ENCODE measurements around the gene SERPINI1.
"Not testable (repeated sequence)": the region's sequence is repeated elsewhere in the genome, so short reads cannot be mapped to it uniquely, and the experiment has no call there.

The SERPINI1 gene

DNA sequence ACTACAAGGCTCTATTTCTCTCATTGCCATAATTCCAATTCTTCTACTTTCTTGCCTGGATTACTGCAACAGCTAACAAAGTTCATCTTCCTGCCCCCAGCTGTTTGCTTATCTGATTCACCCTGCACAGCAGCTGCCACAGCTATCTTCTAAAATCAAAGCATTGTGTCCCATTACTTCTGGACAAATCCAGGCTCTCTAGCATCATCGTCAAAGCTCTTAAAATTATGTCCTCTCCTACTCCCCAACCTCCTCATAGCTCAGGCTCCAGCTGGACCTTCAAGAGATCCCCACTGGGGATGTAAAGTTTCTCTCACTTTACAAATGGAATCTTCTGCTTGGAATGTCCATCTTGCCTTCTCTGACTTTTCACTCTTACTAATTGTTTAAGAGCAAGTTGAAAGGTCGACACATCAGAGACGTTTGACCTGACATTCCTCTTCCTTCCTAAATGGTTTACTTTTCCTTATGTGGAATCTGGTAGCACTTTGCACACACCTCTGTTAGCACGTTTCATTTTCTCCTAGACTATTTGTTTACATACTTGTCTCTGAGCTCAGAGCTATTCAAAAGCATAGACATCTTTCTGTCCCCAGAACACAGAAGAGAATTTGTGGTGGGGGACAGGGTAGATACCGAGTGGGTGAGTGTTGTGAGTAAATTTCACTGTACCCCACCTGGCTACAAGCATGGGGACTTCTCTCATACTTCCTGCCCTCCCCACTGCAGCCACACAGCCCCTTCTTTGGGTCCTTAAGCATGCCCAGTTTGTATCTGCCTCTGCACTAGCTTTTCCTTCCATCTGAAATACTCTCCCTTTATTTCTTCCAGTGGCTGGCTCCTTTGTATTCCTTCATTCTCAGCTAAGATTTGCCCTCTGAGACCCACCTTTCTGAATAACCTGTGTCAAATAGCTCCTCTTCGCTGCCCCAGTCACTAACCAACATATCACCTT, 77.9 kb downstream of the SERPINI1 start:
- Mint-ChIP-seq H3K36me3 (peaks cover 1% of the 10 kb centered on the region), H3K4me1 (no peaks in the 10 kb centered on the region), H3K27ac (no peak overlapping the region), H3K4me3 (no peak overlapping the region), H3K9me3 (no peaks in the 10 kb centered on the region), H3K27me3 (no peaks in the 10 kb centered on the region)

DNA sequence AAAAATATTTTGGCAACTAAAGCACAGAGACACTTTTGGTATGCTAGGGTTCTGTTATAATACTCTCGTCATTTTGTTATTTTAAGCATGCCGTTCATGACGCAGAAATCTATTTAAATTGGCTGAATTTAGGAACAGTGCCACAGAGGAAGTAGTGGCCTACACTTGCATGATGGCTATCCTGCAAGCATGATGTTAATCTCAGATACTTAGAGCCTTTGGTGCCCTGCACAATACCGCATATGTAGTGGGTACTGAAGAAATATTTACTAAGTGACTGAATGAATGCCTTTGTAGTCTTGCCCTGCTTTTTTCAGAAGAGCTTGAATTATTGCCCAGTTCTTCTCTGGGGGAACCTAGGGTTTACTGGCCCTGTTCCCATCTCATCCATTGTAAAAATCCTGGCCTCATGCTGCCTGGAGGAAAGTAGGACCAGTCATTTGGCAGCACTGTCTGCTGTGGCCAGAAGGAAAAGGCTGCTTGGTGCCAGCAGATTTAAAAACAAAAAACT, 79.0 kb downstream of the SERPINI1 start:
- no peaks in the 10 kb centered on the region for H3K4me1 Mint-ChIP-seq
- no peaks in the 10 kb centered on the region for H3K9me3 Mint-ChIP-seq
- H3K4me3 Mint-ChIP-seq, result no peak overlapping the region
- H3K27me3 Mint-ChIP-seq, result no peaks in the 10 kb centered on the region
- no peak overlapping the region for H3K27ac Mint-ChIP-seq
- H3K36me3 Mint-ChIP-seq, result peaks cover 1% of the 10 kb centered on the region

DNA sequence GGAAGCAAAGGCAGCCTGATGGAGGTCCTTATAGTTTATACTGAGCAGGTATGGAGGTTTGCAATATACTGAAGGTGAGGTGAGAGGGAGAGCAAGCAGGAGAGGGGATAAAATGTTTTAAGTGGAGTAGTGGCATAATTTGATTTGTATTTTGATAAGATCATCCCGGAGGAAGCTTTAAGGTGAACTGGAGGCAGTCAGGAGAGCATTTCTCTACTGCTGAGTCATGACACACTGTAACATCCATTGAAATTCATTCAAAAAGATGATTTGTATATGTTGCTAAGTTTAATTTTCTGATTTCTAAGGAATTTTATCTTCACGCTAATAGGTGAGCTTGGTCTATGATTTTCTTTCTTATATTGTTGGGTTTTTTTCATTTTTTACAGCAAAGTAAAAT, 81.4 kb downstream of the SERPINI1 start:
- Mint-ChIP-seq H3K9me3 (no peaks in the 10 kb centered on the region), H3K36me3 (peaks cover 1% of the 10 kb centered on the region), H3K4me1 (no peaks in the 10 kb centered on the region), H3K27ac (no peak overlapping the region), H3K4me3 (no peak overlapping the region), H3K27me3 (no peaks in the 10 kb centered on the region)

DNA sequence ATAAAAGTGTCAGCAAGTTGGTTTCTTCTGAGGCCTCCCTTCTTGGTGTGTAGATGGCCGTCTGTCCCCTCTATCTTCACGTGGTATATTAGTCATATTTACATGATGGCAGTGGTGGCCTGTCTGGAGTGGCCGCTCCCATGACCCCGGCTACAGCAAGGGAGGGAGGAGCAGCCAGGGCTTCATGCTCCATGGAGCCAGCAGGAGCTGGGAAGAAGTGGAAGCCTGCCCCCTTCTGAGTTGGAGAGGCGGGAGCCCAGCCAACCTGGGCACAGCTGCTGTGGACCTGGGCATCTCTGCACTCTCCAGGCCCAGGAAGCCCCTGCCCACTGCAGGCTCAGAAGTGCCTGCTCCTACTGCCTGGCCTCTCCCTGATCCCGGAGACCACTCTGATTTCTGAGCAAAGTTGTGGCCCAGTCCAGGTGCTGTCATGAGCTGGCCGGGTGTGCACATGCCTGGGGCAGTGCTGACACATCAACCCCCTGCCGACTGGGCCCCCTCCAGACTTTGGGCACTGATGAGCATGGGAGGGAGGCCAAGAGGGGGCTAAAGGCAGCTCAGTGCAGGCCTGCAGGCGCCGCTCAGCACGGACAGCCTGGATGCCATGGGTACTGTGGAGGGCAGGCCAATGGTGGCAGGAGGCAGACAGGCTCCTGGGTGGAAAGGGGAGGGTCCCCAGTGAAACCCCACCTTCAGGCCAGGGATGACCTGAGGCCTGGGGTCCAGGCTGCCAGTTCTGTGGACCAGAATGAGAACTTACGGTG, 84.8 kb downstream of the SERPINI1 start:
- no peaks in the 10 kb centered on the region for H3K27me3 Mint-ChIP-seq

DNA sequence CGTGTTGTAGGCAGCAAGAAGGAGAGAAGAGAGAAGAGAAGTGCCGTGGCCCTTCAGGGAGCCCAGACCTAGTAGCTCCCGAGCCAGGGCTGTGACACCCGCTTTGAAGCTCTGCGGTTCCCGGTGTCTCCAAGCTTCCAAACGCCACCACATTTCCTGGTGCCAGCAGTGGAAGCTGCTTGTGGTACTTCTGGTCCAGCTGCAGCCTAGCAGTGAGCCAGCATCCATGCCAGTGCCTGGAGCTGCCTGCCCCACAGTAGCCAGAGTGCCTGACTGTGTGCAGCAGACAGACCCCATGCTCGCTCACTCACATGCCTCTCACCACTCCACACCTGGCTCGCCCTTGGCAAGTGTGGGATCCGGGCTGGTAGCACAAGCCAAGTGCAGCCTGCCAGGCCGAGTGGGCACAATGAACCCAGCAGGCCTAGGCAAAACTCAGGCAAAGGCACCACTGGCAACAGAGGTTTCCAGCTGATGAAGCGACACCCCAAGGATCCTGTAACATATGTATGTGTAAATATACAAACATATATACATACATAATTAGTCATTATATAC, 85.8 kb downstream of the SERPINI1 start:
- H3K36me3 Mint-ChIP-seq, result peaks cover 1% of the 10 kb centered on the region

More for the DNA sequence above, 84.8 kb downstream of the SERPINI1 start:
- H3K4me1 Mint-ChIP-seq, result no peaks in the 10 kb centered on the region
- H3K36me3 Mint-ChIP-seq, result peaks cover 1% of the 10 kb centered on the region
- H3K27ac Mint-ChIP-seq, result no peak overlapping the region
- H3K4me3 Mint-ChIP-seq, result no peak overlapping the region
- no peaks in the 10 kb centered on the region for H3K9me3 Mint-ChIP-seq

DNA sequence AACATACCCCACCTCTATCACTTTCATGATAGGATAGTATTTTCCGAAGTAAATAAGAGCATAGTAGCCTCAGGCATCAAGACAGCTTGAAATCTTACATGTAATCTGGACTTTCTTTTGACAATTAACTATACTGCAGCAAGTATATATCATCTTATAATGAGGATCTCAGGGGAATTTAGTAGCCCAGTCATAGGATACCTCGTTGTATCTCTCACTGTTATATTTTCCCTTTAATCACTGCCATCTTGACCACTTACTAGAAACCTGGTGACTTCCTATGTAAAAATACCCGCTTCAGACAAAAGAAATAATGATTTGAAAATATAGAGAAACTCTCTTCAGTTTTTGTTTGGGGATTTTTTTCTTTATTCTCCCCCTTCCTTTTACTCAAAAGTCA, 88.2 kb downstream of the SERPINI1 start:
- Mint-ChIP-seq H3K4me3 (no peak overlapping the region), H3K27me3 (no peaks in the 10 kb centered on the region), H3K36me3 (no peaks in the 10 kb centered on the region), H3K4me1 (no peaks in the 10 kb centered on the region), H3K9me3 (no peaks in the 10 kb centered on the region), H3K27ac (no peak overlapping the region)

More for the DNA sequence above, 85.8 kb downstream of the SERPINI1 start:
- no peaks in the 10 kb centered on the region for H3K27me3 Mint-ChIP-seq
- no peak overlapping the region for H3K4me3 Mint-ChIP-seq
- no peak overlapping the region for H3K27ac Mint-ChIP-seq
- H3K9me3 Mint-ChIP-seq, result no peaks in the 10 kb centered on the region
- H3K4me1 Mint-ChIP-seq, result no peaks in the 10 kb centered on the region

DNA sequence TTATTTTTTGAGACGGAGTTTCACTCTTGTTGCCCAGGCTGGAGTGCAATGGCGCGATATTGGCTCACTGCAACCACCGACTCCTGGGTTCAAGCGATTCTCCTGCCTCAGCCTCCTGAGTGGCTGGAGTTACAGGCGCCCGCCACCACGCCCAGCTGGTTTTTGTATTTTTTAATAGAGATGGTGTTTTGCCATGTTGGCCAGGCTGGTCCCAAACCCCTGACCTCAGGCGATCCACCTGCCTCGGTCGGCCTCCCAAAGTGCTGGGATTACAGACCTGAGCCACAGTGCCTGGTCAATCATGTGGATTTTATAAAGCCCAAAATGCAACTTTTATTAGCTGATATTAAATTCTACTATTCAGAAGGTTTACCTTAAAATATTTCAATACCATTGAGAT, 92.1 kb downstream of the SERPINI1 start:
- H3K4me1 Mint-ChIP-seq, H3K36me3 Mint-ChIP-seq, H3K27ac Mint-ChIP-seq, H3K4me3 Mint-ChIP-seq, H3K27me3 Mint-ChIP-seq, H3K9me3 Mint-ChIP-seq: not testable (repeated sequence)

DNA sequence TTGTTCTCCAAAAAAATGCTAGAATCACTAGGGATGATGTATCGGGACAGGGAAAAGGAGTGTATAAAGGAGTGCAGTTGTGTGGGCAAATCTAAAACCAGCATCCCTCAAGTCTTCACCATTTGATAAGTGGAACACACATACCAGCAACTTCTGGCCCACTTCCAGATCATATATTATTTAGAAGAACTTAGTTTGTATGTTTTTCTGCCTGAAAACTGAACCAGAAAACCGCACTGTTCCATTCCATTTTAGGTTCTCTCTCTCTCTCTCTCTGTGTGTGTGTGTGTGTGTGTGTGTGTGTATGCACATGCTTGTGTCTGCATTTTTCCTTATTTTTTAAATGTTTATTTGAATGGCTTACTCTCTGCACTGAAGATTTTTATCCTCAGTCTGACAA, 93.5 kb downstream of the SERPINI1 start:
- Mint-ChIP-seq H3K4me1 (no peaks in the 10 kb centered on the region), H3K27me3 (peaks cover 2% of the 10 kb centered on the region), H3K36me3 (no peaks in the 10 kb centered on the region), H3K9me3 (no peaks in the 10 kb centered on the region), H3K4me3 (no peak overlapping the region), H3K27ac (no peak overlapping the region)

DNA sequence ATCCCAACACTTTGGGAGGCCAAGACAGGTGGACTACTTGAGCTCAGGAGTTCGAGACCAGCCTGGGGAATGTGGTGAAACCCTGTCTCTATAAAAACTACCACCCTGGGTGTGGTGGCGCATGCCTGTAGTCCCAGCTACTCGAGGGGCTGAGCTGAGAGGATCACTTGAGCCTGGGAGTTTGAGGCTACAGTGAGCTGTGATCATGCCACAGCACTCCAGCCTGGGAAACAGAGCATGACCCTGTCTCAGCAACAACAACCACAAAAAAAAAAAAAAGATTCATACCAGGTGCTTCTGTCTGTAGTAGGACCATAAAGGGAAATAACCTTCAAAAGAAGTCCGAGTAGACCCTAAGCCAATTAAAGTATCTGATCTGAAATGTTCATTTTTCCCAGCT, 94.5 kb downstream of the SERPINI1 start:
- Mint-ChIP-seq H3K27me3 (peaks cover 2% of the 10 kb centered on the region), H3K9me3 (no peaks in the 10 kb centered on the region), H3K4me1 (no peaks in the 10 kb centered on the region), H3K36me3 (no peaks in the 10 kb centered on the region), H3K4me3 (no peak overlapping the region), H3K27ac (no peak overlapping the region)

DNA sequence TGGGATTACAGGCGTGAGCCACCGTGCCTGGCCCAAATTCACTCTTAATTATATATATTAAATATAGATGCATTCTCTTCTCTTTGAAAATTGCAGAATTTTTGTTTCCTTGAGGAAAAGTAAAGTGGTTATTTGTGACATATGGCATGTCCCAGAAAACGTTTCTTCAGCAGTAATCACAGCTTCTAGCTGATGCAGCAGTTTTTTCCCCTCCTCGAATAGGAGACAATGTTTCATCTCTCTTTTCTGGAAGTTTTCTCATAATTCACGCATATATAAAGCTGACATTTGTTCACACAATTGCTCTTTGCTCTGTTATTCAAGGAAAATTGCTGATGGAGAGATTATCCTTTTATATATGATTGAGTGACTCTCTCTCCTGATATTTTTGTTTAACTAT, 99.8 kb downstream of the SERPINI1 start:
- no peak overlapping the region for H3K4me3 Mint-ChIP-seq
- H3K27ac Mint-ChIP-seq, result no peak overlapping the region
- no peaks in the 10 kb centered on the region for H3K4me1 Mint-ChIP-seq
- H3K27me3 Mint-ChIP-seq, result peaks cover 6% of the 10 kb centered on the region
- H3K36me3 Mint-ChIP-seq, result no peaks in the 10 kb centered on the region
- H3K9me3 Mint-ChIP-seq, result no peaks in the 10 kb centered on the region

DNA sequence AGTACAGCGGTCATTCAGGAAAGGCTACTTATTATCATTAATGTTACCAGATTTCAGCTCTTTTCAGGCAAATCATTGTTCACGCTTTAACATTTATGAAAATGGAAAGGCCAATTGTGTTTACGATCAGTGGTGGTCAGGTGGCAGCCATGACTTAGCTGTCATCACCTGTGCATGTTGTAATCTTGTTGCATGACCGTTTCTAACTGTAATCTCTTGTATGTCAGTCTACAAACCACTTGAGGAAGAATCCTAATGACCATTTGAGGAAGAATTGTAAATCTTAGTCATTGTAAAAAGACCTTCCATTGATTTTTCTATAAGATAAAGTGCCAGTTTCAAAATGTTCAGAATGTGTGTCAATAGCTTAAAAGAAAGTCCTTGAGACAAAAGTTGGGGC, 100.4 kb downstream of the SERPINI1 start:
- Mint-ChIP-seq H3K4me1 (no peaks in the 10 kb centered on the region), H3K9me3 (no peaks in the 10 kb centered on the region), H3K36me3 (no peaks in the 10 kb centered on the region), H3K4me3 (no peak overlapping the region), H3K27me3 (peaks cover 6% of the 10 kb centered on the region), H3K27ac (no peak overlapping the region)

DNA sequence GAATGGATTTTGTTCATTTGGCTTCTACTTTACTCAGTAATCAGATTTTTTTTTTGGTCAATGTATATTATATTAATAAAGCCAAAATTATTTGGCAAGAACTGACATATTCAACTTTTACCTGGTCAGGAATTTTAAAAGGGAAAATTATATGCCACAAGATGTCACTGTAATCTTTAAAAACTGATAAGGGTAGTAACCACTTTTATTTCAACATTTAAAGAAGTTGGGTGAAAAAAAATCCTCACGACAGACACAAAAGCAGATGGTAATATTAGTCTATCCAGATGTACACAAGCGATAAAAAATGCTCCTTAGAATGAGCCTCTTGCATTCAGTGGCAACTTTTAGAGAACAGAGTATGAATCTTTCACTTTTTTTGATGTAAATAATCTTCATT, 101.9 kb downstream of the SERPINI1 start:
- Mint-ChIP-seq H3K4me3 (no peak overlapping the region), H3K36me3 (no peaks in the 10 kb centered on the region), H3K4me1 (no peaks in the 10 kb centered on the region), H3K27me3 (peaks cover 5% of the 10 kb centered on the region), H3K9me3 (no peaks in the 10 kb centered on the region), H3K27ac (no peak overlapping the region)

DNA sequence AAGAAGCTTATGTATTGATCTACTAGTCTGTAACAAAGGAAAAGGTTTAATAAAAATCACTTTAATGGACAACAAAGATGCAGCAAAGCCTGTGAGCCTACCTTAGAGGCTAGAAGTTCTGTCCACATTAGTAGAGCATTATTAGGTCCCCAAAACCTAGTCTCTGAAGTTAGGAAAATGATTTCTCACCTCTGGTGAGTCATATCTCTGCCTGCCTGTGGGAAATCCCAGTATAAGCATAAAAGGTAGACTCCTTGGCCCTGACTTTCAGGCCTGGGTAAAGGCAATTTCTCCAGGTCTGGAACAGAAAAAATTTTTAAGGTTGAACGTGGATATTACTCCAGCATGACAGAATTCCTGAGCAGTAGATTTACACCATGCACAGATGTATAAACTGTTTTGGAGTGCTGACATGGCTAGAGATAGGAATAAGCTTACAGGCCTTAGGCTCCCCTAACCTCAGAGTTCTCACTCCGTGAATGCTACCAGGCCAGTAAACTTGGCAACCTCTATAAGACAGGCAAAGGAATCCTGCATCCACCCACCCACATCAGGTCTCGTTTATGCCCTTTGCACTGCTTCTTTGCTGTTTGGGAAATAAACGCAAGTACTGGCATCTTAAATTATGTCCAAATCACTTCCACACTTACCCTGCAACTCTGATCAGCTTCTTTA, 104.1 kb downstream of the SERPINI1 start:
- Mint-ChIP-seq H3K9me3 (no peaks in the 10 kb centered on the region), H3K27ac (no peak overlapping the region), H3K4me1 (peaks cover 5% of the 10 kb centered on the region), H3K36me3 (no peaks in the 10 kb centered on the region), H3K27me3 (peaks cover 4% of the 10 kb centered on the region), H3K4me3 (no peak overlapping the region)

DNA sequence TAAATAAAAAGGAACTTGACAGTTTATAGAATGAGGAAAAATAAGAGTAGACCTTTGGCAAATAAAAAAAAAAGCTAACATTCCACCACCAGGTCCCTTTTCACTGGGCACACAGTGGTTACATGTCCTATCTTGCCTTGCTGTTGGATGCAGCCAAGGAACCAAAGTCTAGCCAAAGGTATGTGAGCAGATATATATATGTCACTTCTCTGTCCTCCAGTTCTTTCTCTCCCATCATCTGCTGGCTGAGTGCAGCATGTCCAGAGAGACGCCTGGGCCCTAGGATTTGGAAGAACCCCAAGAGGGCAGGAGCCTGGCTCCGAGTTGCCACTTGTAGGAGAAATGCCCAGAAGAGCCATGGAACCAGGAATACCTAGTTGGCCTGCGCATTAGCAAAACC, 104.7 kb downstream of the SERPINI1 start:
- Mint-ChIP-seq H3K4me1 (peaks cover 5% of the 10 kb centered on the region), H3K36me3 (no peaks in the 10 kb centered on the region), H3K4me3 (no peak overlapping the region), H3K27me3 (peaks cover 4% of the 10 kb centered on the region), H3K27ac (no peak overlapping the region), H3K9me3 (no peaks in the 10 kb centered on the region)

DNA sequence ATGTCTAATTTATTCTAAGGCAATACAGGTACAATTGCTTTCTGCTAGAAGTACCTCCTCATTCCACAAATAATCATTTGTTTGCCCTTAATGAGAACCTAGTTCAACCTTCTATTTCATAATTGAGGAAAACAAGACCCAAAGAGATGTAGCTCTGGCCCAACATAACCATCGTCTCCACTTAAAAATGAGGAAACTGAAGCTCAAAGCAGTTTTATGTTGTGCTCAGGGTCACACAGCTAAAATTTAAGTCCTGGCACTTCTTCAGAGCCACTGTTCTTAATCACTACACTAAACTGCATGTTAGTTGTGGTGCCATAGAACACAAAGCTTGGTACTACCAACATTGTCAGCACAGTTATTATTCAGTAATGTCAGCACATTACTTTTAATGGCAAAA, 108.0 kb downstream of the SERPINI1 start:
- Mint-ChIP-seq H3K36me3 (no peaks in the 10 kb centered on the region), H3K27me3 (peaks cover under 1% of the 10 kb centered on the region), H3K4me1 (peaks cover 5% of the 10 kb centered on the region), H3K4me3 (no peak overlapping the region), H3K9me3 (no peaks in the 10 kb centered on the region), H3K27ac (no peak overlapping the region)
